Endodermal cell (in vitro differentiated cells): ENCODE measurements around the gene VWCE. TPM values are rescaled to one million over a fixed set of nuclear protein-coding genes. Genes with fewer than 3 reads are reported as not detected.

Source experiments
- DNase-seq: peaks from one replicate; pipeline ENCODE4 v3.0.0-alpha.2; 2017
- H3K27ac ChIP-seq: 2 replicates; pipeline ENCODE4 v1.5.1; 2013; ENCODE audit warnings: mild to moderate bottlenecking, low read depth, low read length, moderate library complexity
- H3K27me3 ChIP-seq: 2 replicates; pipeline ENCODE4 v1.6.1; 2013; ENCODE audit warnings: mild to moderate bottlenecking, low read length, moderate library complexity; ENCODE audit not compliant: insufficient read depth, control insufficient read depth, poor library complexity, severe bottlenecking
- H3K36me3 ChIP-seq: 2 replicates; pipeline ENCODE4 v1.7.0; 2013; ENCODE audit warnings: mild to moderate bottlenecking, low read length, moderate library complexity; ENCODE audit not compliant: control insufficient read depth, insufficient read depth
- H3K4me1 ChIP-seq: one replicate; pipeline ENCODE4 v1.7.0; 2013; ENCODE audit warnings: low read length; ENCODE audit not compliant: control insufficient read depth, insufficient read depth
- H3K4me3 ChIP-seq: 2 replicates; pipeline ENCODE4 v1.5.1; 2013; ENCODE audit warnings: mild to moderate bottlenecking, low read length, moderate library complexity
- H3K9ac ChIP-seq: 2 replicates; pipeline ENCODE4 v1.6.1; 2013; ENCODE audit warnings: mild to moderate bottlenecking, low read length, moderate library complexity; ENCODE audit not compliant: poor library complexity, severe bottlenecking; ENCODE audit errors: extremely low read depth
- H3K9me3 ChIP-seq: 2 replicates; pipeline ENCODE4 v1.6.1; 2013; ENCODE audit warnings: mild to moderate bottlenecking, low read length, moderate library complexity; ENCODE audit not compliant: control insufficient read depth
- H3K27ac Mint-ChIP-seq: 2 replicates; pipeline ENCODE4 v1.8.0; 2020; ENCODE audit warnings: mixed read lengths
- H3K27me3 Mint-ChIP-seq: 2 replicates; pipeline ENCODE4 v1.8.0; 2021; ENCODE audit warnings: mild to moderate bottlenecking, mixed read lengths; ENCODE audit not compliant: insufficient read depth
- H3K36me3 Mint-ChIP-seq: 2 replicates; pipeline ENCODE4 v1.8.0; 2020; ENCODE audit warnings: low read depth, mixed read lengths
- H3K4me1 Mint-ChIP-seq: 2 replicates; pipeline ENCODE4 v1.8.0; 2020; ENCODE audit warnings: mixed read lengths
- H3K4me3 Mint-ChIP-seq: 2 replicates; pipeline ENCODE4 v1.8.0; 2020; ENCODE audit warnings: mild to moderate bottlenecking, moderate library complexity, mixed read lengths
- H3K9me3 Mint-ChIP-seq: 2 replicates; pipeline ENCODE4 v1.8.0; 2020; ENCODE audit warnings: mild to moderate bottlenecking, mixed read lengths
- CTCF ChIP-seq: fragments of 200-600 bp; sonication (generic); conservative IDR thresholded peaks from 2 replicates; pipeline ENCODE4 v1.5.0; 2021; ENCODE audit warnings: antibody characterized with exemption, mild to moderate bottlenecking
- WGBS, 2 experiments: methylation state at CpG; one replicate each; pipeline versions ENCODE4 v1.1.5 to v1.1.7; 2013; ENCODE audit warnings: missing lambda C conversion rate in 2 of 2, mixed read lengths in 1 of 2; ENCODE audit not compliant: insufficient coverage in 1 of 2, insufficient read length in 1 of 2; 5-methylcytosine and 5-hydroxymethylcytosine counted together
- total RNA-seq, 2 donors: library from RNA; stranded (reverse); fragmentation: NEBNext Ultra II Directional in 1 of 2; extraction: Animal tissue kit (Norgen Biotek cat#: 25700) in 1 of 2; gene quantifications; 2 replicates in 1 of 2; 3 replicates in 1 of 2; pipeline ENCODE4 v1.2.1, GENCODE V29; 2021

VWCE gene
- total RNA-seq, 2 donors from 2014 or later = 7.2 to 13.3 TPM

- H3K36me3 Mint-ChIP-seq = peaks cover 34% of the 10 kb centered on the region
- no peak for TF ChIP-seq CTCF
- 86 to 93% methylated on average over 2 to 4 of the region's 4 CpGs for WGBS, 2 experiments
- H3K9me3 Mint-ChIP-seq = no peaks in the 10 kb centered on the region
- no peaks in the 10 kb centered on the region for H3K27me3 Mint-ChIP-seq
- H3K27ac Mint-ChIP-seq = no peak overlapping the region
- no peak overlapping the region for H3K27ac ChIP-seq
- no peak overlapping the region for H3K9ac ChIP-seq
- H3K27me3 ChIP-seq = no peaks in the 10 kb centered on the region
- no peaks in the 10 kb centered on the region for H3K4me1 Mint-ChIP-seq
- no peak overlapping the region for H3K4me3 Mint-ChIP-seq
- no peak for DNase-seq
- H3K36me3 ChIP-seq = peaks cover 8% of the 10 kb centered on the region
- no peak overlapping the region for H3K4me3 ChIP-seq
- no peaks in the 10 kb centered on the region for H3K4me1 ChIP-seq
- no peaks in the 10 kb centered on the region for H3K9me3 ChIP-seq
These were observed 44.4 kb upstream of the VWCE start for GRCh38 chr11:61339490-61339878.

GRCh38 chr11:61338783-61339489 is 43.8 kb upstream of the VWCE start:
- no peak overlapping the region for H3K4me3 Mint-ChIP-seq
- no peak overlapping the region for H3K9ac ChIP-seq
- H3K27ac ChIP-seq = no peak overlapping the region
- H3K27me3 ChIP-seq = no peaks in the 10 kb centered on the region
- peaks cover 31% of the 10 kb centered on the region for H3K36me3 Mint-ChIP-seq
- 91 to 94% methylated on average over 15 to 26 of the region's 26 CpGs for WGBS, 2 experiments
- no peak for DNase-seq
- peaks cover 8% of the 10 kb centered on the region for H3K36me3 ChIP-seq
- TF ChIP-seq CTCF = no peak
- H3K9me3 ChIP-seq = no peaks in the 10 kb centered on the region
- peaks cover 1% of the 10 kb centered on the region for H3K4me1 Mint-ChIP-seq
- peak overlapping the region; percentile 64 for H3K27ac Mint-ChIP-seq
- no peak overlapping the region for H3K4me3 ChIP-seq
- peaks cover 2% of the 10 kb centered on the region for H3K4me1 ChIP-seq
- H3K9me3 Mint-ChIP-seq = no peaks in the 10 kb centered on the region
- H3K27me3 Mint-ChIP-seq = no peaks in the 10 kb centered on the region

- H3K4me3 Mint-ChIP-seq = no peak overlapping the region
- H3K36me3 ChIP-seq = peaks cover 8% of the 10 kb centered on the region
- no peak overlapping the region for H3K9ac ChIP-seq
- H3K36me3 Mint-ChIP-seq = peaks cover 27% of the 10 kb centered on the region
- H3K27me3 ChIP-seq = no peaks in the 10 kb centered on the region
- peaks cover 7% of the 10 kb centered on the region for H3K4me1 Mint-ChIP-seq
- H3K4me1 ChIP-seq = peaks cover 5% of the 10 kb centered on the region
- H3K27me3 Mint-ChIP-seq = no peaks in the 10 kb centered on the region
- H3K9me3 Mint-ChIP-seq = no peaks in the 10 kb centered on the region
- no peak overlapping the region for H3K27ac ChIP-seq
- WGBS, 2 experiments = 93% methylated on average over 8 to 15 of the region's 15 CpGs
- no peak for TF ChIP-seq CTCF
- no peaks in the 10 kb centered on the region for H3K9me3 ChIP-seq
- DNase-seq = peak; percentile 22
- no peak overlapping the region for H3K4me3 ChIP-seq
- peak overlapping the region; percentile 64 for H3K27ac Mint-ChIP-seq
These were observed 42.8 kb upstream of the VWCE start for GRCh38 chr11:61337706-61338470.
